ENCODE data around the gene MRGPRF.
"Not testable (repeated sequence)": the region's sequence is repeated elsewhere in the genome, so short reads cannot be mapped to it uniquely, and the experiment has no call there.

DNA sequence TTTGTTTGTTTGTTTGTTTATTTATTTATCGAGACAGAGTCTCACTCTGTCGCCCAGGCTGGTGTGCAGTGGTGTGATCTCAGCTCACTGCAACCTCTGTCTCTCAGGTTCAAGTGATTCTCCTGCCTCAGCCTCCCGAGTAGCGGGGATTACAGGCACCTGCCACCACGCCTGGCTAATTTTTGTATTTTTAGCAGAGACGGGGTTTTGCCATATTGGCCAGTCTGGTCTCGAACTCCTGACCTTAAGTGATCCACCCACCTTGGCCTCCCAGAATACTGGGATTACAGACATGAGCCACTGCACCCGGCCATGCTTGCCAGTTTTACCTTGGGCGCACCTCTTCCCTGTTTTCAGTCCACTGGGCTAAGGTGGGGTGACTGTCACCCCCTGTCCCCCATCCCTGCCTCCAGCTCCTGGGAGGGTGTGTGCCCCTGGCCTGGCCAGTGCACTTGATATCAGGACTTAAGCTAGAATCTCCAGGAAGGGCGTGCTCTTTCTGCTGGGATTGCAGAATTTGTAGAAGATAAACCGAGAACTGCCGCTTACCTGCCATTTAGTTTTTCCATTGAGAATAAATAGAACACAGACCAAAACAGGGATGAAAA lies 13.2 kb downstream of the MRGPRF start:
- TF ChIP-seq, protein P1, sequence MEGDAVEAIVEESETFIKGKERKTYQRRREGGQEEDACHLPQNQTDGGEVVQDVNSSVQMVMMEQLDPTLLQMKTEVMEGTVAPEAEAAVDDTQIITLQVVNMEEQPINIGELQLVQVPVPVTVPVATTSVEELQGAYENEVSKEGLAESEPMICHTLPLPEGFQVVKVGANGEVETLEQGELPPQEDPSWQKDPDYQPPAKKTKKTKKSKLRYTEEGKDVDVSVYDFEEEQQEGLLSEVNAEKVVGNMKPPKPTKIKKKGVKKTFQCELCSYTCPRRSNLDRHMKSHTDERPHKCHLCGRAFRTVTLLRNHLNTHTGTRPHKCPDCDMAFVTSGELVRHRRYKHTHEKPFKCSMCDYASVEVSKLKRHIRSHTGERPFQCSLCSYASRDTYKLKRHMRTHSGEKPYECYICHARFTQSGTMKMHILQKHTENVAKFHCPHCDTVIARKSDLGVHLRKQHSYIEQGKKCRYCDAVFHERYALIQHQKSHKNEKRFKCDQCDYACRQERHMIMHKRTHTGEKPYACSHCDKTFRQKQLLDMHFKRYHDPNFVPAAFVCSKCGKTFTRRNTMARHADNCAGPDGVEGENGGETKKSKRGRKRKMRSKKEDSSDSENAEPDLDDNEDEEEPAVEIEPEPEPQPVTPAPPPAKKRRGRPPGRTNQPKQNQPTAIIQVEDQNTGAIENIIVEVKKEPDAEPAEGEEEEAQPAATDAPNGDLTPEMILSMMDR (IDR thresholded peaks at IDR 0.05 in 8 of 11, conservative IDR thresholded peaks at IDR 0.05 in 3 of 11): not testable (repeated sequence)
- not testable (repeated sequence) for TF ChIP-seq POLR2AphosphoS5, POLR2A (IDR thresholded peaks at IDR 0.05)

Measured in spleen (tissue), 7 donors.